Measurements from ENCODE around the gene GLUL. TPM values are rescaled to one million over a fixed set of nuclear protein-coding genes. Genes with fewer than 3 reads are reported as not detected.

Gene GLUL
- total RNA-seq, 2 donors from 2014 or later = 621 to 1,699 TPM

DNA sequence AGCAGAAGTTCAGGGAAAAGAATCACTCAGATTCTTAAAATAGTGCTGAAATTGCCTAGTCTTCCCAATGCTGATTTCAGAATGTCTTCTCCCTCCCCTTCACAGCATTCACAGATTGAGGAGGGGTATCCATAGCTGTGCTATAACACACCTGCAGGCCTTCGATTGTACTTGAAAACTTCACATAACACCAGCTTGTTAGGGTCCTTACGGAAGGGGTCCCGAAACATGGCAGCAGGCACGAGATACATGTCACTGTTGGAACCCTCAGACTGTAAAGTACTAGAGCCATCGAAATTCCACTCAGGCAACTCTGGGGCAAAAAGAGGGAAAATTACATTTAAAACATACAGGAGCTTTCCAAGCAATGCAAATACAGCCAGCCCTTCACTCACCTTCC lies 4.6 kb downstream of the GLUL start:
- no peak for ATAC-seq
- no peak for TF ChIP-seq POLR2A (IDR thresholded peaks at IDR 0.05)
- no peak for TF ChIP-seq CTCF (IDR thresholded peaks at IDR 0.05)
- intact Hi-C loops (cut with DNase I) = no loop called here
- Histone ChIP-seq H3K4me3 (no peak overlapping the region), H3K27ac (peak overlapping the region in 1 of 4 donors; percentile 5), H3K27me3 (no peaks in the 10 kb centered on the region), H3K36me3 (replicated peaks in 1 of 2; ENCODE audit: insufficient read depth in 1 of 2, low read depth in 2 of 2) (peaks cover 30 to 45% of the 10 kb centered on the region in 2 donors), H3K4me1 (peaks cover 39% of the 10 kb centered on the region), H3K9me3 (no peaks in the 10 kb centered on the region)
- 78 to 79% methylated on average over 5 of the region's 5 CpGs for WGBS, 2 donors
- no peak for DNase-seq

DNA sequence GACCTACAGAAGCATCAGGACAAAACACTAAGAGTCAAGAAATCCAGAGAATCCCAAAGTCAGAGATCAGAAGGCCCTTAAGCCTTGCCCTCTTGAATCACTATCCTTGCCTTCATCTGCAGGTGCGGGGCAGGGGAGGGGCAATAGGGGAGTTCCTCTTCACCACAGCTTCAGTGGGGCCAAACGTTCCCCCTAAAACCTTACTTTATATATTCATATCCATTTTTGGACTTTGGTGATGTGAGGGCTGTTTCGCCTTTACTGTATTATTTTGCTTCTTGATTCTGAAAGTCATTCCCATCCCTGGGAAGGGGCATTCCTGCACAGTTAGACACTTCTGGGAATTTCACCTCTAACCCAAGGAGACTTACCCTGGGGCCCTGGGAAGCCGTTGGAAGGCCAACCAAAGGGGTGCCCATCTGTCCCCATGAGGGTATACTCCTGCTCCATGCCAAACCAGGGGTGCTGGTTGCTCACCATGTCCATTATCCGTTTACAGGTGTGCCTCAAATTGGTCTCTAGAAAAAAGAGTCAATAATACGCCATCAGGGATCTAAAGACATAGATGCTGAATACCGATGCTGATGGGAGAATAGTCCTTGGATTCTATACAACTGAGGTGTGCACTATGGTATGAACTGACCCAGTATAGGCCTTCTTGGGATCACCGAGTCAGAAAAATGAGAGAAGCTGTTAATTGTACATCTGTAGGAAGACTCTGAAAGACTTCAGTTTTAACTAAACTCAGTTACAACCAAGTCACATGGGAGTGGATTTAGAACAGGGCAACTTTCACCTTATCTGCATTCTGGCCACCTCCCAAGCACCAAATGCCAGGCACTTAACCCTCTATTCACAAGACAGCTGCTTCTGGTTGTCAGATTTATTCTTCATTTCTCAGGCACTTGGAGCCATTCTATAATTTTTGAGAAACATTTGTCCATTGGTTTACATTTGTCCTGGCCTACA lies 5.4 kb downstream of the GLUL start:
- 80 to 81% methylated on average over 8 of the region's 8 CpGs for WGBS, 2 donors
- no peak overlapping the region for H3K4me3 ChIP-seq
- TF ChIP-seq POLR2A (IDR thresholded peaks at IDR 0.05) (peak in 1 of 3 donors; percentile 21), CTCF (IDR thresholded peaks at IDR 0.05) (no peak)

DNA sequence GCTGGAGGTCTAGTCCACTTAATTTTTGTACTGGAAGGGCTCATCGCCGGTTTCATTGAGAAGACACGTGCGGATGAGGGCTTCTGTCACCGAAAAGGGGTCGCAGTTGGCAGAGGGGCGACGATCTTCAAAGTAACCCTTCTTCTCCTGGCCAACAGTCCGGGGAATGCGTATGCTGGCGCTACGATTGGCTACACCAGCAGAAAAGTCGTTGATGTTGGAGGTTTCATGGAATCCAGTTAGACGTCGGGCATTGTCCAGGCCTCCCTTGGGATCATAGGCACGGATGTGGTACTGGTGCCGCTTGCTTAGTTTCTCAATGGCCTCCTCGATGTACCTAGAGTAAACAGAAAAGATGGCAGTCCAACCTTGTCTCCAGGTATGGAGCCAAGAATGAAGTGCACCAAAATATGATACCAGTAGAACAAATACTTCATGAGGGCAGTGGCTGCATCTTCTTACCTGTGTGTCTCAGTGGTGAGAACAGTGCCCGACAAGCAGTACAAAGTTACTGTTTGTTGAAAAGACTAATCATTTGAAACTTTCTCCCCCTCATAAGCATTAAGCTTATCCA lies 7.1 kb downstream of the GLUL start:
- DNase-seq = no peak

More for the DNA sequence above, 5.4 kb downstream of the GLUL start:
- Histone ChIP-seq H3K9me3 (no peaks in the 10 kb centered on the region), H3K4me1 (peaks cover 39% of the 10 kb centered on the region), H3K36me3 (replicated peaks in 1 of 2; ENCODE audit: insufficient read depth in 1 of 2, low read depth in 2 of 2) (peaks cover 30 to 45% of the 10 kb centered on the region in 2 donors), H3K27me3 (no peaks in the 10 kb centered on the region), H3K27ac (peak overlapping the region in 1 of 4 donors; percentile 5)
- no peak for ATAC-seq
- peak in 1 of 4 donors; percentile 53 for DNase-seq
- intact Hi-C loops (cut with DNase I) = no loop called here

DNA sequence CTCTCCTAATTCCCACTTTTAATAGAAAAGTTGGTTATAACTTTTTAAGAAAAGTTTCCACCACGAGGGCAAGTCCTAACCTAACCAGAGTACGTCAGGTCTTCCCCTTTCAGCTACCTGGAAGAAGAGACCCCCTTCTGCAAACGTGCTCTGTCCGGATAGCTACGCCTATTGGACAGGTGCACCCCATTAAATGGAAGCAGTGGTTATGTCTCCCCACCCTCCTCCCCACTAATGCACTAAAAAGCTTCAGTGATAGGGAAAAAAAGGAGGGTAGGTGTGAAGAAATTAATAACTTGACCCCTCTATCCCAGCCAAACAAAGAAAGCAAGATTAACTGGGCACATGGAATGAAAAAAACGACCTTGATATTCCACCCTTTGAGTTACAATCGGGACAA lies 7.7 kb downstream of the GLUL start:
- peaks cover 30 to 45% of the 10 kb centered on the region in 2 donors for H3K36me3 ChIP-seq (replicated peaks in 1 of 2; ENCODE audit: insufficient read depth in 1 of 2, low read depth in 2 of 2)
- H3K27me3 ChIP-seq = no peaks in the 10 kb centered on the region
- no peak overlapping the region for H3K4me3 ChIP-seq
- DNase-seq = no peak
- no peak overlapping the region for H3K27ac ChIP-seq
- H3K9me3 ChIP-seq = no peaks in the 10 kb centered on the region
- 70 to 84% methylated on average over 7 of the region's 7 CpGs for WGBS, 2 donors
- H3K4me1 ChIP-seq = peaks cover 38% of the 10 kb centered on the region
- intact Hi-C loops (cut with DNase I) = no loop called here
- TF ChIP-seq POLR2A (IDR thresholded peaks at IDR 0.05) (no peak), CTCF (IDR thresholded peaks at IDR 0.05) (no peak)
- no peak for ATAC-seq

More for the DNA sequence above, 7.1 kb downstream of the GLUL start:
- ATAC-seq = no peak
- H3K9me3 ChIP-seq = no peaks in the 10 kb centered on the region
- H3K4me3 ChIP-seq = no peak overlapping the region
- 93 to 95% methylated on average over 19 of the region's 19 CpGs for WGBS, 2 donors
- H3K27ac ChIP-seq = no peak overlapping the region
- intact Hi-C loops (cut with DNase I) = no loop called here
- H3K4me1 ChIP-seq = peaks cover 39% of the 10 kb centered on the region
- H3K36me3 ChIP-seq (replicated peaks in 1 of 2; ENCODE audit: insufficient read depth in 1 of 2, low read depth in 2 of 2) = peaks cover 30 to 45% of the 10 kb centered on the region in 2 donors
- TF ChIP-seq POLR2A (IDR thresholded peaks at IDR 0.05) (no peak), CTCF (IDR thresholded peaks at IDR 0.05) (no peak)
- H3K27me3 ChIP-seq = no peaks in the 10 kb centered on the region
